DOHH2 (cell line): ENCODE results near the gene DSTN.

Experiments used
- H3F3A ChIP-seq: fragments of 200-600 bp; sonication (generic), shearing (Covaris generic); 2 replicates; pipeline ENCODE4 v1.6.0; 2016; ENCODE audit warnings: antibody characterized with exemption, mild to moderate bottlenecking; ENCODE audit not compliant: control insufficient read depth, insufficient read depth
- H3K27ac ChIP-seq: fragments of 200-600 bp; sonication (generic); 2 replicates; pipeline ENCODE4 v1.5.1; 2014; ENCODE audit warnings: low read depth, mild to moderate bottlenecking, low read length, moderate library complexity
- H3K27me3 ChIP-seq: fragments of 200-600 bp; sonication (generic); 2 replicates; pipeline ENCODE4 v1.6.1; 2014; ENCODE audit warnings: mild to moderate bottlenecking, low read length, mixed read lengths; ENCODE audit not compliant: control insufficient read depth
- H3K36me3 ChIP-seq: fragments of 200-600 bp; sonication (generic); 2 replicates; pipeline ENCODE4 v1.6.1; 2014; ENCODE audit warnings: mild to moderate bottlenecking, low read length, moderate library complexity, mixed read lengths; ENCODE audit not compliant: control insufficient read depth
- H3K4me1 ChIP-seq: fragments of 200-600 bp; sonication (generic); 2 replicates; pipeline ENCODE4 v1.6.1; 2014; ENCODE audit warnings: mild to moderate bottlenecking, low read length, mixed read lengths; ENCODE audit not compliant: control insufficient read depth
- H3K4me2 ChIP-seq: fragments of 200-600 bp; sonication (generic); 2 replicates; pipeline ENCODE4 v1.6.0; 2014; ENCODE audit warnings: mild to moderate bottlenecking, low read length, moderate library complexity
- H3K4me3 ChIP-seq: fragments of 200-600 bp; sonication (generic); 2 replicates; pipeline ENCODE4 v1.5.1; 2014; ENCODE audit warnings: mild to moderate bottlenecking, low read length, mixed read lengths
- H3K79me2 ChIP-seq: fragments of 200-600 bp; sonication (generic); 2 replicates; pipeline ENCODE4 v1.6.1; 2014; ENCODE audit warnings: mild to moderate bottlenecking, low read length, mixed read lengths; ENCODE audit not compliant: control insufficient read depth
- H3K9me2 ChIP-seq: fragments of 200-600 bp; sonication (generic); replicated peaks from 2 replicates; pipeline ENCODE4 v1.6.1; 2014; ENCODE audit warnings: mild to moderate bottlenecking, low read length, mixed read lengths; ENCODE audit not compliant: control insufficient read depth
- H3K9me3 ChIP-seq: fragments of 200-600 bp; sonication (generic); 2 replicates; pipeline ENCODE4 v1.6.1; 2014; ENCODE audit warnings: antibody characterized with exemption, low read length, mixed read lengths; ENCODE audit not compliant: control insufficient read depth, insufficient read depth
- H4K20me1 ChIP-seq: fragments of 200-600 bp; sonication (generic); 2 replicates; pipeline ENCODE4 v1.6.0; 2014; ENCODE audit warnings: low read depth, mild to moderate bottlenecking, antibody characterized with exemption, low read length, moderate library complexity; ENCODE audit not compliant: control insufficient read depth, insufficient read depth
- EZH2phosphoT487 ChIP-seq: fragments of 200-600 bp; sonication (generic); IDR thresholded peaks from 2 replicates; pipeline ENCODE4 v1.6.1; 2017; ENCODE audit warnings: borderline replicate concordance, mild to moderate bottlenecking, antibody characterized with exemption, low read length, moderate library complexity, mixed read lengths
- TF ChIP-seq, protein P1 (sequence below): fragments of 200-600 bp; sonication (generic); IDR thresholded peaks from one replicate; pipeline ENCODE4 v1.5.1; 2014; ENCODE audit warnings: antibody characterized with exemption, mild to moderate bottlenecking, low read depth, low read length; ENCODE audit not compliant: poor library complexity, severe bottlenecking

The DSTN gene

DNA sequence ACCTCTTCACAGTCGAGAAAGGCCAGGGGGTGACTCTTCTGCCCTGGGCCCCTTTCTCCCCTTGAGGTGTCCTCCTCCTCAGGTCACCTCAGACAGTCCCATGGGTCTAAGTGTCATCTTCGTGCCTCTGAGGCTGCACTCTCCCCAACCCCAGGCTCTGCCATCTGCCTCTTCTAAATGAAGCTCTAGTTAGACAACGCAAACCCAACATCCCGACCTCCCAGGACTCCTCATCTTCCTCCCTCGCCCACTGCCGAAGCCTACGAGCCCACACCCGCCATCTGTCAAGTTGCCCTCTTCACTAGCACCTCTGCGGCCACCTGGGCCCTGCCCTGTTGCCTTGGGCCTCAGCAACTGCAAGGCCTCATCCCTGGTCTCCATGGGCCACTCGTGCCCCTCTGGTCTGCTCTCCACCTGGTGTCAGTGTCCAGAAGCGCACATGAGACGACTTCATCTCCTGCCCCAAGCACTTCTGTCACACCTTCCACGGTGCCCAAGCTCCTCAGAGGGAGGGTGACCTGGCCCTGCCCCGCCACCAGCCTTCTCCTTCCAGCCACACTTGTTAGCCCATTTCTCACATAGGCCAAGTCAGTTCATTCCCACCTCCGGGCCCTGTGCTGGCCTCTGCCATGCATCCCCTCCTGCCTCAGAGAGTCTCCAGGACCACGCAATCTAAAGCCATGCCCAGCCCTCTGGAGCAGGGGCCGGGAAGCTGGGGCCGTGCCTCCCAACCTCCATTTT, 58.4 kb downstream of the DSTN start:
- TF ChIP-seq, protein P1, sequence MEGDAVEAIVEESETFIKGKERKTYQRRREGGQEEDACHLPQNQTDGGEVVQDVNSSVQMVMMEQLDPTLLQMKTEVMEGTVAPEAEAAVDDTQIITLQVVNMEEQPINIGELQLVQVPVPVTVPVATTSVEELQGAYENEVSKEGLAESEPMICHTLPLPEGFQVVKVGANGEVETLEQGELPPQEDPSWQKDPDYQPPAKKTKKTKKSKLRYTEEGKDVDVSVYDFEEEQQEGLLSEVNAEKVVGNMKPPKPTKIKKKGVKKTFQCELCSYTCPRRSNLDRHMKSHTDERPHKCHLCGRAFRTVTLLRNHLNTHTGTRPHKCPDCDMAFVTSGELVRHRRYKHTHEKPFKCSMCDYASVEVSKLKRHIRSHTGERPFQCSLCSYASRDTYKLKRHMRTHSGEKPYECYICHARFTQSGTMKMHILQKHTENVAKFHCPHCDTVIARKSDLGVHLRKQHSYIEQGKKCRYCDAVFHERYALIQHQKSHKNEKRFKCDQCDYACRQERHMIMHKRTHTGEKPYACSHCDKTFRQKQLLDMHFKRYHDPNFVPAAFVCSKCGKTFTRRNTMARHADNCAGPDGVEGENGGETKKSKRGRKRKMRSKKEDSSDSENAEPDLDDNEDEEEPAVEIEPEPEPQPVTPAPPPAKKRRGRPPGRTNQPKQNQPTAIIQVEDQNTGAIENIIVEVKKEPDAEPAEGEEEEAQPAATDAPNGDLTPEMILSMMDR = no peak
- TF ChIP-seq EZH2phosphoT487 = no peak
- H3K9me3 ChIP-seq = no peaks in the 10 kb centered on the region
- no peak overlapping the region for H3K4me2 ChIP-seq
- H3K27me3 ChIP-seq = no peaks in the 10 kb centered on the region
- H3K4me3 ChIP-seq = no peak overlapping the region
- no peaks in the 10 kb centered on the region for H3K9me2 ChIP-seq
- H3F3A ChIP-seq = no peaks in the 10 kb centered on the region
- H3K79me2 ChIP-seq = no peaks in the 10 kb centered on the region
- no peaks in the 10 kb centered on the region for H4K20me1 ChIP-seq
- no peak overlapping the region for H3K27ac ChIP-seq
- H3K4me1 ChIP-seq = no peaks in the 10 kb centered on the region
- H3K36me3 ChIP-seq = peaks cover 3% of the 10 kb centered on the region; the same call in 1 of the 2 replicates

DNA sequence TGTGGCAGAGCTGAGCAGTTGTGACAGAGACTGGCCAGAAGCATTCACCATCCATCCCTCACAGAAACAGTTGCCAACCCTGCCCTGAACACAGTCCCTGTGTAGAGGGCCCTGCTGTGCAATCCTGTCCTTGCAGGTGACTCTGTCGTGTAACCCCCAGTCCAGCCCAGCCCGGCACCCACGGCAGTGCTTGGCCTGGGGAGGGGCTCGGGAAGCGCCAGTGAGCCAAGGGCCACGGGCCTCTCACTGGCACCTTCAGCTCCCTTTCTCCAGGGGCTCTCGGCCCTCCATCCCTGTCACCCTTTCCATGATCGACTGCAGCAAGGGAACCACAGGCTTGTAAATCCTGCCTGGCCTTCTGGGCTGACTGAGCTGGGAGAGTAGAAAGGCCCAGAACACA, 59.1 kb downstream of the DSTN start:
- peaks cover 3% of the 10 kb centered on the region; the same call in 1 of the 2 replicates for H3K36me3 ChIP-seq
- no peaks in the 10 kb centered on the region for H3K79me2 ChIP-seq
- TF ChIP-seq, protein P1 = no peak
- TF ChIP-seq EZH2phosphoT487 = no peak
- H3K4me3 ChIP-seq = no peak overlapping the region
- H3F3A ChIP-seq = no peaks in the 10 kb centered on the region
- H4K20me1 ChIP-seq = no peaks in the 10 kb centered on the region
- no peaks in the 10 kb centered on the region for H3K27me3 ChIP-seq
- no peak overlapping the region for H3K27ac ChIP-seq
- H3K4me2 ChIP-seq = no peak overlapping the region
- no peaks in the 10 kb centered on the region for H3K9me3 ChIP-seq
- H3K4me1 ChIP-seq = no peaks in the 10 kb centered on the region
- H3K9me2 ChIP-seq = no peaks in the 10 kb centered on the region

DNA sequence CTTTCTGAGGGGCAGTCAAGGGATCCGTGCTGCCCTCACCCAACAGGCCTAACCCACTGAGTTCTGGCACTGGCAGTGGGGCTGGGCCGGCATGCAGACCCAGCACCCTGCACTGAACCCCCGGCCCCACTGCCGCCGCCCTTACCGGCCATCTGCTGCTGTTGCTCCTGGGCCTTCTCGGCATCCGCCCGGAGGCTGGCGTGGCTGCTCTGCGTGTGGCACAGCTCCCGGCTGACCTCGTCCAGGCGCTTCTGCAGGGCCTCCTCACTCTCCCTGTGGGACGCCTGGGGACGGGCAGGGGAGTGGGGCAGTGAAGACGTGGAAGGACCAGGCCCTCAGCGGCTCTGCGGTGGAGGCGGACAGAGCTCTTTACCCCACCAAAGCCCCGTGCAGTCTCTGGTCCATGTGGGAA, 59.8 kb downstream of the DSTN start:
- Histone ChIP-seq H3K4me2 (no peak overlapping the region), H3K27me3 (no peaks in the 10 kb centered on the region), H3K27ac (no peak overlapping the region), H3F3A (no peaks in the 10 kb centered on the region), H3K9me2 (no peaks in the 10 kb centered on the region), H3K79me2 (no peaks in the 10 kb centered on the region), H4K20me1 (no peaks in the 10 kb centered on the region), H3K4me1 (no peaks in the 10 kb centered on the region), H3K9me3 (no peaks in the 10 kb centered on the region), H3K36me3 (no peaks in the 10 kb centered on the region; the same call in 1 of the 2 replicates), H3K4me3 (no peak overlapping the region)
- TF ChIP-seq, protein P1 = no peak
